ENCODE results near the gene EIF3A.

Gene EIF3A

GRCh38 chr10:119060107-119060506 is 20.5 kb downstream of the EIF3A start:
- Mint-ChIP-seq H3K27me3 (no peaks in the 10 kb centered on the region), H3K4me3 (no peak overlapping the region), H3K27ac (ENCODE audit: low read depth) (no peak overlapping the region), H3K9me3 (no peaks in the 10 kb centered on the region), H3K36me3 (ENCODE audit: insufficient read depth) (peaks cover 96% of the 10 kb centered on the region), H3K4me1 (peaks cover 37% of the 10 kb centered on the region)
- DNase-seq (ENCODE audit: low spot score in 2 of 2), result no peak
- ATAC-seq (replicated peaks; ENCODE audit: extremely low read depth, poor library complexity, severe bottlenecking), result no peak

- ATAC-seq (replicated peaks; ENCODE audit: extremely low read depth, poor library complexity, severe bottlenecking) (no peak), DNase-seq (ENCODE audit: low spot score in 2 of 2) (no peak)
- H3K9me3 Mint-ChIP-seq, result no peaks in the 10 kb centered on the region
- H3K27me3 Mint-ChIP-seq, result no peaks in the 10 kb centered on the region
- H3K27ac Mint-ChIP-seq (ENCODE audit: low read depth), result no peak overlapping the region
- H3K4me1 Mint-ChIP-seq, result peaks cover 32% of the 10 kb centered on the region
- no peak overlapping the region for H3K4me3 Mint-ChIP-seq
- H3K36me3 Mint-ChIP-seq (ENCODE audit: insufficient read depth), result peaks cover 96% of the 10 kb centered on the region
Observed at GRCh38 chr10:119059557-119059956, 21.1 kb downstream of the EIF3A start.

DNA sequence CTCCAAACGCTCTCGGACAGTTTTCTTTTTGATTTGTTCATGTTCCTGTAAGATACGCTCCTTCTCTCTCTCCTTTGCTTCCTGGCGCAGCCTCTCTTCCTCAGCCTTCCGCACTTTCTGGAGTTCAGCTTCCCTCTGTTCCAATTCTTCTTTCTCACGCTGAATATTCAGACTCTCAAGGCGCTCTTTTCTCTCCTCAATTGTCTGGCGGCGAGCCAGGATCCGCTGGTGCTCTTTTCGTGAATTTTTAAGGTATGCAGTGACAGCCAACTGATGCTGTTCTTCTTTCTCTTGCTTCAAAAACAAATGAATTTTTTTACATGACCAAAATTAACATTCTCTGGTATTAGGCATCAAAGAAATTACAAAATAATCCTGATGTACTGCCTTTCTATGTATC is 22.6 kb downstream of the EIF3A start:
- ATAC-seq (replicated peaks; ENCODE audit: extremely low read depth, poor library complexity, severe bottlenecking) (no peak), DNase-seq (ENCODE audit: low spot score in 2 of 2) (no peak)
- Mint-ChIP-seq H3K4me3 (no peak overlapping the region), H3K27ac (ENCODE audit: low read depth) (peak overlapping the region; percentile 58), H3K9me3 (no peaks in the 10 kb centered on the region), H3K4me1 (peaks cover 27% of the 10 kb centered on the region), H3K27me3 (no peaks in the 10 kb centered on the region), H3K36me3 (ENCODE audit: insufficient read depth) (peaks cover 96% of the 10 kb centered on the region)

GRCh38 chr10:119055472-119055871 is 25.1 kb downstream of the EIF3A start:
- Mint-ChIP-seq H3K4me1 (peaks cover 25% of the 10 kb centered on the region), H3K27me3 (no peaks in the 10 kb centered on the region), H3K36me3 (ENCODE audit: insufficient read depth) (peaks cover 97% of the 10 kb centered on the region), H3K9me3 (no peaks in the 10 kb centered on the region), H3K4me3 (no peak overlapping the region), H3K27ac (ENCODE audit: low read depth) (no peak overlapping the region)
- ATAC-seq (replicated peaks; ENCODE audit: extremely low read depth, poor library complexity, severe bottlenecking), result no peak
- DNase-seq (ENCODE audit: low spot score in 2 of 2), result no peak

DNA sequence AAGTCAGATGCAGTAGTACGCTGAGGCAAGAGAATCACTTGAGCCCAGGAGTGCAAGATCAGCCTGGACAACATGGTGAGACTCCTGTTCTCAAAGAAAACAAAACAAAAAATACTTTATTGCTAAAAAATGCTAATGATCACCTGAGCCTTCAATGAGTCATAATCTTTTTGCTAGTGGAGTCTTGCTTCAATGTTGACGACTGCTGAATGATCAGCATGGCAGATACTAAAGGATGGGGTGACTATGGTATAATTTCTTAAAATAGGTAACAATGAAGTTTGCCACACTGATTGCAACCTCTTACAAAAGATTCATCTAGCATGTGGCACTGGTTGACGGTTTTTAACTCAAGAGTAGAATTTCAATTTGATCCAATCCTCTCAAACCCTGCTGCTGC is 28.8 kb downstream of the EIF3A start:
- DNase-seq (ENCODE audit: low spot score in 2 of 2), result no peak
- ATAC-seq (replicated peaks; ENCODE audit: extremely low read depth, poor library complexity, severe bottlenecking), result no peak
- no peak overlapping the region for H3K4me3 Mint-ChIP-seq
- H3K9me3 Mint-ChIP-seq, result no peaks in the 10 kb centered on the region
- no peak overlapping the region for H3K27ac Mint-ChIP-seq (ENCODE audit: low read depth)
- peaks cover 34% of the 10 kb centered on the region for H3K4me1 Mint-ChIP-seq
- peaks cover 98% of the 10 kb centered on the region for H3K36me3 Mint-ChIP-seq (ENCODE audit: insufficient read depth)
- H3K27me3 Mint-ChIP-seq, result no peaks in the 10 kb centered on the region

DNA sequence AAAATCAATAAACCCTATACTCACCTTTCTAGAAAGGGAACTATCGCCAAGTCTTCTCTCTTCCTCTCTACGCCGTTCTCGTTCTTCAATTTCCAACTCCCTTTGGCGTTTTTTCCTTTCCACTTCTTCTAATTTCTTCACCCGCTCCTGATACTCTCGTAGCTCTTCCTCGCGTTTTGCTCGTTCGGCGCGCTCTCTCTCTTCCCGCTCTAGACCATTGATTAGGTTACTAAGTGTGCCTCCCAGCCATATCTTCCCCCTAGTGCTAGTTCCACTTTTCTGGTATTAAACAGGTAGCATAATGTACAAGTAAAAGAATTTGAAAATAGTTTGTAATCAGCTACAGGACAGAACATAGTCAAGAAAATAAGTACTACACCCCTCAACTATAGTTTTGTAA is 30.8 kb downstream of the EIF3A start:
- Mint-ChIP-seq H3K4me3 (no peak overlapping the region), H3K4me1 (peaks cover 45% of the 10 kb centered on the region), H3K27me3 (no peaks in the 10 kb centered on the region), H3K9me3 (no peaks in the 10 kb centered on the region), H3K36me3 (ENCODE audit: insufficient read depth) (peaks cover 99% of the 10 kb centered on the region), H3K27ac (ENCODE audit: low read depth) (no peak overlapping the region)
- no peak for ATAC-seq (replicated peaks; ENCODE audit: extremely low read depth, poor library complexity, severe bottlenecking)
- DNase-seq (ENCODE audit: low spot score in 2 of 2), result no peak

- H3K4me3 Mint-ChIP-seq, result no peak overlapping the region
- H3K27me3 Mint-ChIP-seq, result no peaks in the 10 kb centered on the region
- peaks cover 97% of the 10 kb centered on the region for H3K36me3 Mint-ChIP-seq (ENCODE audit: insufficient read depth)
Observed at GRCh38 chr10:119049361-119049760, 31.3 kb downstream of the EIF3A start.

DNA sequence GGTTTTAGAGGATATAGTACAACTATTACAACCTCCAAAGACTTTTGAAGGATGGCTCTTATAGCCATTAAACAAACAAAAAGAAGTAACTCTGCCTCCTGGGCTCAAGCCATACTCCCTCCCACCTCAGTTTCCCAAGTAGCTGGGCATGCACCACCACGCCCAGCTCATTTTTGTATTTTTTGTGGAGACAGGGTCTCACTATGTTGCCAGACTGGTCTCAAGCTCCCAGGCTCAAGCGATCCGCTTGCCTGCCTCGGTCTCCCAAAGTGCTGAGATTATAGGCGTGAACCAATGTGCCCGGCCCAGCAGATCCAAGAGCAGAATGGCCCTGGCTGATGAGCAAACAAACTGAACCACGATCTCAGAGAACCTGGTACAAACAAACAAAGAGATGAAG is 35.1 kb downstream of the EIF3A start:
- Mint-ChIP-seq H3K9me3 (no peaks in the 10 kb centered on the region), H3K27ac (ENCODE audit: low read depth) (peak overlapping the region; percentile 50), H3K4me3 (no peak overlapping the region), H3K27me3 (no peaks in the 10 kb centered on the region), H3K4me1 (peaks cover 49% of the 10 kb centered on the region), H3K36me3 (ENCODE audit: insufficient read depth) (peaks cover 95% of the 10 kb centered on the region)
- no peak for DNase-seq (ENCODE audit: low spot score in 2 of 2)
- no peak for ATAC-seq (replicated peaks; ENCODE audit: extremely low read depth, poor library complexity, severe bottlenecking)

More at GRCh38 chr10:119049361-119049760, 31.3 kb downstream of the EIF3A start:
- no peaks in the 10 kb centered on the region for H3K9me3 Mint-ChIP-seq
- H3K27ac Mint-ChIP-seq (ENCODE audit: low read depth), result no peak overlapping the region
- ATAC-seq (replicated peaks; ENCODE audit: extremely low read depth, poor library complexity, severe bottlenecking) (no peak), DNase-seq (ENCODE audit: low spot score in 2 of 2) (no peak)
- H3K4me1 Mint-ChIP-seq, result peaks cover 45% of the 10 kb centered on the region

DNA sequence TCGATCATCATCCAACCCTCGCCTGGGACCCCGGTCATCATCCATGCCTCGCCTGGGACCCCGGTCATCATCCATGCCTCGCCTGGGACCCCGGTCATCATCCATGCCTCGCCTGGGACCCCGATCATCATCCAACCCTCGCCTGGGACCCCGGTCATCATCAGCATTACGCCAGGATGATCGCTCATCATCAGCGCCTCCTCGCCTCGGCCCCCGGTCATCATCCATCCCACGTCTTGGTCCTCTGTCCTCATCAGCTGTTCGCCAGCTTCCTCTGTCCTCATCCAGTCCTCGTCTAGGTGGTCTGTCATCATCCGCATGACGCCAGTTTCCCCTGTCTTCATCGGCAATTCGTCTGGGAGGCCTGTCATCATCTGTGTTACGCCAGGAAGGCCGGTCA is 38.4 kb downstream of the EIF3A start:
- ATAC-seq (replicated peaks; ENCODE audit: extremely low read depth, poor library complexity, severe bottlenecking) (no peak), DNase-seq (ENCODE audit: low spot score in 2 of 2) (no peak)
- Mint-ChIP-seq H3K36me3 (ENCODE audit: insufficient read depth) (peaks cover 94% of the 10 kb centered on the region), H3K27ac (ENCODE audit: low read depth) (peak overlapping the region; percentile 90), H3K9me3 (no peaks in the 10 kb centered on the region), H3K4me1 (peaks cover 35% of the 10 kb centered on the region), H3K27me3 (no peaks in the 10 kb centered on the region), H3K4me3 (no peak overlapping the region)

- no peaks in the 10 kb centered on the region for H3K27me3 Mint-ChIP-seq
- H3K4me3 Mint-ChIP-seq, result no peak overlapping the region
- H3K36me3 Mint-ChIP-seq (ENCODE audit: insufficient read depth), result peaks cover 93% of the 10 kb centered on the region
- ATAC-seq (replicated peaks; ENCODE audit: extremely low read depth, poor library complexity, severe bottlenecking) (no peak), DNase-seq (ENCODE audit: low spot score in 2 of 2) (no peak)
- H3K4me1 Mint-ChIP-seq, result peaks cover 30% of the 10 kb centered on the region
- peak overlapping the region; percentile 90 for H3K27ac Mint-ChIP-seq (ENCODE audit: low read depth)
- no peaks in the 10 kb centered on the region for H3K9me3 Mint-ChIP-seq
Observed at GRCh38 chr10:119041326-119041725, 39.3 kb downstream of the EIF3A start.

GRCh38 chr10:119039161-119039560 is 41.5 kb downstream of the EIF3A start:
- H3K36me3 Mint-ChIP-seq (ENCODE audit: insufficient read depth), result peaks cover 89% of the 10 kb centered on the region
- H3K4me1 Mint-ChIP-seq, result peaks cover 21% of the 10 kb centered on the region
- no peaks in the 10 kb centered on the region for H3K9me3 Mint-ChIP-seq
- ATAC-seq (replicated peaks; ENCODE audit: extremely low read depth, poor library complexity, severe bottlenecking) (no peak), DNase-seq (ENCODE audit: low spot score in 2 of 2) (no peak)
- no peaks in the 10 kb centered on the region for H3K27me3 Mint-ChIP-seq
- H3K27ac Mint-ChIP-seq (ENCODE audit: low read depth), result no peak overlapping the region
- H3K4me3 Mint-ChIP-seq, result no peak overlapping the region

DNA sequence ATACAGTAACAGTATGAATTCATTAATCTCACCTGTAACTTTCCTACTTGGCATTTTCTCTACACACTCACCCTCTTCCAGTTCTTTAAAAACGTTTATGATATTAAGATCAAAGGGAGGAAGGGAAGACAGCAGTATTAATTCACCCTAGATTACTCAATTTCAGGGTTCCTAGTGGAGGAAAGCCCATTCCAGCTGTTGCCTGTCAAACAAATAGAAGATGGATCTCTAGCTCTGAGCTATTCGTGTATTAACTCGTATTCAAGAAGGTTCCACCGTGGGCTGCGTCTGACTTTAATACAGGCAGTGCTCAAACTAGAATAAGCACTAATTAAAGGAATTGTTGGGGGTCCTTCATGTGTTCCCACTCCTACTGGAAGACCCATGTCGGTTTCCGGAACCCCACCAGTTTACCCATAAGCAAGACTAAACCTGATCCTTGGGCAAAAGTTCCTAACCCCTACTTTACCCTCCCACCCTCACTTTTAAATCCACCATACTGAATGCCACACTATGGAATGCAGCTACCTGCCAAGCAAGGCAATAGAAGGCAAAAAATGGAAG is 49.0 kb downstream of the EIF3A start:
- Mint-ChIP-seq H3K4me3 (peak overlapping the region; percentile 59), H3K4me1 (peaks cover 7% of the 10 kb centered on the region), H3K27me3 (no peaks in the 10 kb centered on the region), H3K36me3 (ENCODE audit: insufficient read depth) (peaks cover 30% of the 10 kb centered on the region), H3K9me3 (no peaks in the 10 kb centered on the region), H3K27ac (ENCODE audit: low read depth) (no peak overlapping the region)
- DNase-seq (ENCODE audit: low spot score in 2 of 2), result no peak
- ATAC-seq (replicated peaks; ENCODE audit: extremely low read depth, poor library complexity, severe bottlenecking), result no peak

- H3K27ac Mint-ChIP-seq (ENCODE audit: low read depth), result no peak overlapping the region
- peaks cover 7% of the 10 kb centered on the region for H3K4me1 Mint-ChIP-seq
- no peaks in the 10 kb centered on the region for H3K9me3 Mint-ChIP-seq
- ATAC-seq (replicated peaks; ENCODE audit: extremely low read depth, poor library complexity, severe bottlenecking) (peak; percentile 61), DNase-seq (ENCODE audit: low spot score in 2 of 2) (no peak)
- H3K27me3 Mint-ChIP-seq, result no peaks in the 10 kb centered on the region
- peaks cover 21% of the 10 kb centered on the region for H3K36me3 Mint-ChIP-seq (ENCODE audit: insufficient read depth)
- H3K4me3 Mint-ChIP-seq, result peak overlapping the region; percentile 59
Observed at GRCh38 chr10:119030421-119031250, 50.0 kb downstream of the EIF3A start.
